Calu3 (cell line): ENCODE measurements around the gene NDUFA7. TPM values are rescaled to one million over a fixed set of nuclear protein-coding genes. Genes with fewer than 3 reads are reported as not detected.

ENCODE experiments used
- BruUV-seq: library from RNA; stranded (reverse); fragments of 400-500 nt; replicated peaks from 2 replicates; lab custom pipeline; 2021; lab: Mats Ljungman, UMichigan
- CTCF ChIA-PET: fragments of 300-600 bp; sonication (Branson Sonifier 250); formaldehyde crosslinking; loops from one replicate; lab custom pipeline; 2022; ENCODE audit warnings: antibody characterized with exemption; lab: Charles Lee
- DNase-seq: peaks from one replicate; pipeline ENCODE4 v3.0.0; 2022
- H3K27ac Mint-ChIP-seq: one replicate; pipeline ENCODE4 v1.8.0; 2022; ENCODE audit warnings: mixed read lengths; ENCODE audit not compliant: unreplicated experiment
- H3K27me3 Mint-ChIP-seq: one replicate; pipeline ENCODE4 v1.8.0; 2022; ENCODE audit warnings: mixed read lengths; ENCODE audit not compliant: unreplicated experiment
- H3K36me3 Mint-ChIP-seq: one replicate; pipeline ENCODE4 v1.8.0; 2022; ENCODE audit warnings: mild to moderate bottlenecking, moderate library complexity, mixed read lengths; ENCODE audit not compliant: insufficient read depth, unreplicated experiment
- H3K4me1 Mint-ChIP-seq: one replicate; pipeline ENCODE4 v1.8.0; 2022; ENCODE audit warnings: mild to moderate bottlenecking, low read depth, mixed read lengths; ENCODE audit not compliant: unreplicated experiment
- H3K4me3 Mint-ChIP-seq: one replicate; pipeline ENCODE4 v1.8.0; 2022; ENCODE audit warnings: mild to moderate bottlenecking, low read depth, moderate library complexity, mixed read lengths; ENCODE audit not compliant: unreplicated experiment
- H3K9me3 Mint-ChIP-seq: one replicate; pipeline ENCODE4 v1.8.0; 2022; ENCODE audit warnings: low read depth, mixed read lengths; ENCODE audit not compliant: unreplicated experiment
- CTCF ChIP-seq: fragments of 200-600 bp; IDR thresholded peaks from one replicate; pipeline ENCODE4 v1.8.0; 2022; ENCODE audit warnings: antibody characterized with exemption; ENCODE audit not compliant: unreplicated experiment
- intact Hi-C: fragments of 100-400 bp; cut with micrococcal nuclease; formaldehyde crosslinking; loops from one replicate; pipeline ENCODE4 v1.10.0; 2022; ENCODE audit not compliant: unreplicated experiment
- total RNA-seq: library from RNA; stranded (reverse); gene quantifications from 2 replicates; pipeline ENCODE4 v1.2.3, GENCODE V29; 2022

NDUFA7 gene
- total RNA-seq, 1 experiment from 2014 or later: 38.2 TPM

- peak overlapping the region; percentile 69 for H3K27ac Mint-ChIP-seq
- TF ChIP-seq CTCF: no peak
- CTCF ChIA-PET: no interaction called here
- BruUV-seq: no TSS peak
- peak overlapping the region; percentile 95 for H3K4me3 Mint-ChIP-seq
- no peaks in the 10 kb centered on the region for H3K9me3 Mint-ChIP-seq
- no peak for DNase-seq
- no peaks in the 10 kb centered on the region for H3K27me3 Mint-ChIP-seq
- intact Hi-C loops: no loop called here
- H3K36me3 Mint-ChIP-seq: peaks cover 29% of the 10 kb centered on the region
- peaks cover 15% of the 10 kb centered on the region for H3K4me1 Mint-ChIP-seq
These were observed 12.3 kb downstream of the NDUFA7 start for GRCh38 chr19:8308891-8309291.

- CTCF ChIA-PET: no interaction called here
- no peaks in the 10 kb centered on the region for H3K27me3 Mint-ChIP-seq
- peak; percentile 84 for DNase-seq
- H3K27ac Mint-ChIP-seq: peak within 1 kb of the TSS; percentile 69
- H3K4me1 Mint-ChIP-seq: peaks cover 15% of the 10 kb centered on the region
- BruUV-seq: TSS peak; percentile 19
- no peaks in the 10 kb centered on the region for H3K9me3 Mint-ChIP-seq
- no peak for TF ChIP-seq CTCF
- intact Hi-C loops: no loop called here
- peaks cover 29% of the 10 kb centered on the region for H3K36me3 Mint-ChIP-seq
- peak within 1 kb of the TSS; percentile 95 for H3K4me3 Mint-ChIP-seq
These were observed 13.0 kb downstream of the NDUFA7 start, which contains the start of gene CD320 for GRCh38 chr19:8307965-8308866. Gene CD320 (minus strand): TSS chr19:8308358. CDS start chr19:8308290, 68 bp downstream.

- no peak for DNase-seq
- H3K36me3 Mint-ChIP-seq: peaks cover 29% of the 10 kb centered on the region
- TSS peak; percentile 50 for BruUV-seq
- CTCF ChIA-PET: no interaction called here
- peak overlapping the region; percentile 95 for H3K4me3 Mint-ChIP-seq
- H3K27me3 Mint-ChIP-seq: no peaks in the 10 kb centered on the region
- no peaks in the 10 kb centered on the region for H3K9me3 Mint-ChIP-seq
- H3K4me1 Mint-ChIP-seq: peaks cover 15% of the 10 kb centered on the region
- intact Hi-C loops: no loop called here
- peak overlapping the region; percentile 69 for H3K27ac Mint-ChIP-seq
- TF ChIP-seq CTCF: no peak
These were observed 13.7 kb downstream of the NDUFA7 start for GRCh38 chr19:8307400-8307964.

GRCh38 chr19:8306235-8307054, 14.7 kb downstream of the NDUFA7 start:
- BruUV-seq: no TSS peak

More at GRCh38 chr19:8306235-8307054, 14.7 kb downstream of the NDUFA7 start:
- peak overlapping the region; percentile 95 for H3K4me3 Mint-ChIP-seq
- H3K27ac Mint-ChIP-seq: no peak overlapping the region
- H3K27me3 Mint-ChIP-seq: no peaks in the 10 kb centered on the region
- CTCF ChIA-PET: no interaction called here
- TF ChIP-seq CTCF: no peak
- no peaks in the 10 kb centered on the region for H3K9me3 Mint-ChIP-seq
- peaks cover 29% of the 10 kb centered on the region for H3K36me3 Mint-ChIP-seq
- peaks cover 15% of the 10 kb centered on the region for H3K4me1 Mint-ChIP-seq
- no peak for DNase-seq
- intact Hi-C loops: no loop called here
